HG03439 (cell line): ENCODE data around the gene RNF144A.

ENCODE experiments used
- ATAC-seq: cut with Tn5 transposase; IDR thresholded peaks from one replicate; pipeline ENCODE4 v1.9.1; 2021; ENCODE audit warnings: mild to moderate bottlenecking, moderate library complexity; ENCODE audit not compliant: unreplicated experiment

RNF144A gene

DNA sequence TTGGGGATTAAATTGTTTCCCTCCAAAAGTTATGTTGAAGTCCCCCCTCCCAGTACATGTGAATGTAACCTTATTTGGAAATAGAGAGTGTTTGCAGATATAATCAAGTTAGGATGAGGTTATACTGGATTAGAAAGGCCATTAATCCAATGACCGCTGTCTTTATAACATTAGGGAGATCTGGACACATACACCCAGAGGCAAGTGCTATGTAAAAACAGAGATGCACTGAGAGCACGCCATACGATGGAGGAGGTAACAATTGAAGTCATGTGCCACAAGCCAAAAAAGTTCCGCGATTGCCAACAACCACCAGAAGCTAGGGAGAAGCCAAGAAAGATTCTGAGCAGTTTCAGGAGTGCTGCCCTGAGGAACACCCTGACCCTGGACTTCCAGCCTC, 153.3 kb downstream of the RNF144A start:
- no peak for ATAC-seq

DNA sequence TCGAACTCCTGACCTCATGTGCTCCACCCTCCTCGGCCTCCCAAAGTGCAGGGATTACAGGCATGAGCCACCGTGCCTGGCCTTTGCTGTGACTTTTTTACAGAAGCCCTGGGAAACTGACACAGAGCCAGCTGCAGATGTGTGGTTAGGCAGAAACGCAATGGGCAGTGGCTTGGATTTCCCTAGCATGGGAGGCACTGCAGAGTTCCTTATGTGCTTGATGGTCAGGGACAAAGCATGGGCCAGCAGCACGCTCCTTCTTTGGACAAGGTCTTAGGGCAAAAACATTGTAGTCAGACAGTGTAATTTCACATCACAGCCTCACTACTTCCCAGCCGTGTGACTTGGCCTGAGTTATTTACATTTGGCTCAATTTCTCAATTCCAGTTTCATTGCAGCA, 153.9 kb downstream of the RNF144A start:
- ATAC-seq = no peak

DNA sequence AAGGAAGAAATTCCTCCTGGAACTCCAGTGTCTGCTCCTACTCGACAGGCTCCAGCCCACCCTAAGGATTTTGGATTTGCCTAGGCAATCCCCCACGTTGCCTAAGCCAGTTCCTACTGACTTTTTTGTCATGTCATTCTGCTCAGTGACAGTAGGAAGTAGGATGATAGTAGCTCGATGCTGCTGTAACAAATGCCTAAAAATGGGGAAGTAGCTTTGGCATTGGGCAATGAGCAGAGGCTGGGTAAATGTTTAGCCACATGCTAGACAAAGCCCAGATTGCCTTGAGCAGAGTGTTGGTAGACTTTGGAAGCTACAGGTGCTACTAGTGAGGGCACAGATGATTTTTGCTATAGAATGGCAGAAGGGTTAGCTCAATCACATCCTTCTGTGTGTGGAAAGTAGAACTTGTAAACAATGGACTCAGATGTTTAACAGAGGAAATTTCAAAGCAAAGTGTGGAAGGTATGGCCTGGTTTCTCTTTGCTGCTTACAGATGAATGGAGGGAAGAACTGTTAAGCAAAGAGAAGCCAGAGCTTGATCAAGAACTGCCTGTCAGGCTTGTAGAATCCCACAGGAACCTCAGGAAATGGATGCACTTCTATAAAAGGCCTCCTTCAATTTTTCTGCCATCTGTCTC, 154.8 kb downstream of the RNF144A start:
- no peak for ATAC-seq

DNA sequence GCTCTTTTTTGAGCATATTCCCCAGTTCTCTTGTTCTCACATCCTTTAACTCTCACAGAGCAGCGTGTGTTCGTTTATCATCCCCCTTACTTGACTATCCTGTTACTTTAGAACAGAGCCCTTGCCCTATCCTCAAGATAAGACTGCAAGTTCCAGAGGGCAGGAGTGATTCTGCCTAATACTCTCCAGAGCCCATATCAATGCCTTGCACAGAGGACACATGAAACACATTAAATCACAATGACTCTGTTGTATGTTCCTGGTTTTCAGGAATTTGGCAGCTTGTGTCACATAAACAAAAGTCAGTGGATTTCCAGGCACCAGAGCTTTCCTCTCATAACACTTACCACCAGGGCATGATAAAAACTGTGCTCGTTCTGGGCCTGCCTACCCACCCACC, 156.7 kb downstream of the RNF144A start:
- no peak for ATAC-seq

DNA sequence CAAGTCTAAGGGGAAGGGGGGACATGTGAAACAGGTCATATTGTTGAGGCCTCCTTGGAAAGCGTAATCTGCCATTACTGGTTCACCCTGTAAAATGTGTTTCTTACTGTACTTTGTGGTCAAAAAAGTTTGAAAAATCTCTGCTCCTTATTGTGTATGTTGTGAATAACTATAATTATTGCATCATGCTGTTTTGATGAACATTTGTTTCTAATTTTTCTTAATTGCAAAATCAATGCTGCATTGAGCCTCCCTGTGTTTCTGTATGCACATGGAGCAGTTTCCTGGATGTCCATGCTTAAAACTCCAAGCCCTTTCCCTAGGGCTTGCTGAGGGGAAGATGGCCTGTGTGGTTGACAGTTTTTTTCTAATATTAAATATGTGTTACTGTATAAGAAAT, 158.6 kb downstream of the RNF144A start:
- no peak for ATAC-seq

DNA sequence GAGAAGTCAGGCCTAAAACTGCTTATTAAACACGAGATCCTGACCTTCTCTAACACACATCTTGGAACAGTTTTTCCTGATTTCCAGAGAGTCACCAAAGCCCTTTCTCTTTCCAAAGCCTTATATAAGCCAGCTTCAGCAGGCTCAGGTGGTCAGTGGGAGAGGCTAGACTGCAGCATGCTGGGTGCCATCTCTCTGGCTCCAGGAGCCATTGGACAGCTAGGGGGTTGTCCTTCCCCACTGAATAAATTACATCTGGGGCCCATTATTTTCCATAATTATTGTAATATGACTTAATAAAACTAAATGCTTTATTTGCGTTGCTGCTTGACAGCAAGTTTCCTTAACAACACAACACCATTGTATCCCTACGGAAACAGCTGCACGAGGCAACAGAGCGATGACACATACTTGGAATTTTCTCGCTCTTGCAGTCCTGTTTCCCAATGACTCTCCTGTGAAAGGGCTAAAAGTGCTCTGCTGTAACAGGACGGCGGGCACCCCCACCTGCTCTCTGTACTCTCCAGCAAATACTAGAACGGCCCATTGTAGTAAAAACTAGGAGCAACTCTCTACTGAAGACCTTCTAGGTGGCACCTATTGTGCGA, 160.6 kb downstream of the RNF144A start:
- ATAC-seq = no peak

DNA sequence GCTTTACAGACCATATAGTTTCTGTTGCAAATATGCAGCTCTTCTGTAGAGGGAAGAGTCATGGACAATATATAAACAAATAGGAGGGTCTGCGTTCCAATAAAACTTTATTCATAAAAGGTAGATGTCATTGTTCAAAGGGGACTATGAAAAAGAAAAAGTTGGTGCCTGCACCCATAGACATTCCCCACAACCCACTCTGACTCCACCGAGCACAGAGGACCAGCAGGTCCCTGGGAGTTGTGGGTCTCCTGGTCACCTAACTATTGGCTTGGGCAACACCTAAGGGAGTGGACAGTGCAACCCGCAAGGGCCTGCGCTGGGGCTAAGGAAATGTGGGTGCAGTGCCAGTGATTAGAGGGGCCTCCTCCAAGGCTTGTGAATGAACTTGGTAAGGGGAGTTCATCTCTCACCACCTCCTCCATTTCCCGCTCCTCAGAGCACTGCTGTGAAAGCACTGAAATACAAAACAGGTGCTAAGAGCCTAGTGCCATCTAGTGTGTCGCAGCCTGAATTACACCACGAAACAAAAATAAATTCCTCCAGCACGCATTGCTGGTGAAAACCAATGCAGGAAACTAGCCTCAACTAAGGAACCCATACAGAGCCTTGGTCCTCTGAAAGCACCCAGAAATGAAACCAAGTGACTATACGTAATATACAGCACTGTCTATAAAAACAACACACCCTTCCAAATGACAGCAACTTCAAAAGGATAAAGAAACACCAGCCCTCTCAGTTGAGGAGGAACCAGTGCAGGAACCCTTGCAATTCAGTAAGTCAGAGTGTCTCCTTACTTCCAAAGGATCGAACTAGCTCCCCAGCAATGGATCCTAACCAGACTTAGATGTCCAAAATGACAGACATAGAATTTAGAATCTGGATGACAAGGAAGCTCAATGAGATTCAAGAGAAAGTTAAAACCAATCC, 166.6 kb downstream of the RNF144A start:
- ATAC-seq = peak; percentile 75

DNA sequence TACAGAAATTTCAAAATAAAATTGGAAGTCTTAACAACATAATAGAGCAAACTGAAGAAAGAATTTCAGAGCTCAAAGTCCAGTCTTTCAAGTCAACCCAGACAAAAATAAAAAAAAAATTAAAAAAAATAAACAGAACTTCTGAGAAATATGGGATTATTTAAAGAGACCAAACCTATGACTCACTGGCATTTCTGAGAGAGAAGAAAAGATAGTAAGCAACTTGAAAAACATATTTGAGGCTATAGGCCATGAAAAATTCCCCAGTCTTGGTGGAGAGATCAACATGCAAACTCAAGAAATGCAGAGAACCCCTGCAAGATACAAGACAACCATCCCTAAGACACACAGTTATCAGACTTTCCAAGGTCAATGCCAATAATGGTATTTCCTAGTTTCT, 167.4 kb downstream of the RNF144A start:
- ATAC-seq = no peak

DNA sequence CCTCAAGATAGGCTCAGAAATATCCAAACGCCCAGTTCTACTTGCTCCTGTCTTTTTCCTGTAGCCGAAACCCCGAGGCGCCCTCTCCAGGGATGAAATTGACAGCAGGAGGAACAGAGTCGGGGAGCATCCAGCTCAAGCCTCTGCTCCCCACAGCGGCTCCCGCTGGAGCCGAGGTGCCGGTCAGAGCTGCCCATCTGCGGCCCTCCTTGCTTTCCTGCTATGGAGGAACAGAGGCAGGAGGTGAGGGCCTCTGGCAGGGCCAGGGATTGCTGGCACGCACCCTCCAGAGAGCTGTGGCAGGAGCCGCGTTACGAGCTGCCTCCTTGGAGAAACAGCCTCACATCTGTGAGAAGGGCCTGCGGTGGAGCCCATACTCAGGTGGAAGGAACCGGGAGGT, 172.1 kb downstream of the RNF144A start:
- ATAC-seq = no peak

DNA sequence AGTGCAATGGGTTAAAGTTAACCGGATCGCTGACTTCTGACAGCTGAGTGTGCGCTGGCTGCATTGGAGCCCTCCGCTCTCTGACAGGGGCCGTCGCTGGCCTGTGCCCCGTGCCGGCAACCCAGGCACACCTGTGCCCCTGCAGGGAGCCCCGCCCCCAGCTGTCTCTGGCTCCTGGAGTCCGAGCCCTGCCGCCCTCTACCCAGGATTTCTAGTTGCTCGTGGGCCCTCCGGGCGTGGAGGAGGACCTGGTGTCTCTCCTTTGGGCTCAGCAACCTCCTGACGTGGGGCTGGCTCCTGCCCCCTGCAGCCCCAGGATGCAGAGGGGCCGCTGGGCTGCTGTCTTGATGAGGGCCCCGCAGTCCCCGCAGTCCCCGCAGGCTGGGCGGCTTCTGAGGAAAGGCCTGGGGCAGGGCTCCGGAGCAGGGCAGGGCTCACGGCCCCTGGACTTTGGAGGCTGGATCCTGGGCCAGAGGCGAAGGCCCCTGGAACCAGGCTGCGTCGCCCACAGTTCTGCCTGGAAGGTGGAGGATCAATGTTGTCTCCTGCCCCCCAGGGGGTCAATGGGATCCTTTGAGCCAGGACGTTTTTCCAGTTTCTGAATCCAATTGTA, 172.8 kb downstream of the RNF144A start:
- ATAC-seq = no peak

DNA sequence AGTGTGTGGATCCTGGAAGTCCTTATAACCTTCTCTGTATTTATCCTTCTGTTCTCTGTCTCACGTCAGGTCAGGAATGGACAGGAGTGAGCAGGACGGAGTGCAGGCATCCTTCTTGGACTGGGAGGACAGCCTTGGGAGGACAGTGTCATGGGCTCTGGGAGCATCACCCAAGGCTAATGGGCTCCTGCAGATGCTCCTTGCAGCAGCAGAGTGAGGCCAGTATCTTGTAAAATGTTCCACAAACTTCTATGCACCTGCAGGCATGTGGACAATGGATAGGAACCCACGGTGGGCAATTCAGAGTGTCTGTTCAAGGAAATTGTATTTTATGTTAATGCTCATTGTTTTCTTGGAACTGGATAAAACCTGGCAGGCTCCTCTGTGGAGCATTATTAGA, 176.2 kb downstream of the RNF144A start:
- ATAC-seq = no peak
